Neural cell (in vitro differentiated cells): ENCODE measurements around the gene NCOA4. TPM values are rescaled to one million over a fixed set of nuclear protein-coding genes. Genes with fewer than 3 reads are reported as not detected.

Experiments
- H2AFZ ChIP-seq: fragments of 200-600, 300-800 bp; sonication (generic), shearing (Covaris generic); 2 replicates; pipeline ENCODE4 v1.6.0; 2014; ENCODE audit warnings: low read depth, mild to moderate bottlenecking, antibody characterized with exemption, low read length, moderate library complexity
- H3F3A ChIP-seq: fragments of 200-600 bp; shearing (Covaris generic); 2 replicates; pipeline ENCODE4 v1.6.1; 2016; ENCODE audit warnings: mild to moderate bottlenecking, moderate library complexity, mixed read lengths, antibody characterized with exemption, low read length; ENCODE audit not compliant: insufficient read depth, poor library complexity, severe bottlenecking
- H3K27ac ChIP-seq: fragments of 200-600, 300-800 bp; sonication (generic), shearing (Covaris generic); 2 replicates; pipeline ENCODE4 v1.5.1; 2014; ENCODE audit warnings: mild to moderate bottlenecking, low read length, moderate library complexity
- H3K27me3 ChIP-seq: fragments of 300-800, 200-600 bp; sonication (generic), shearing (Covaris generic); 2 replicates; pipeline ENCODE4 v1.6.0; 2014; ENCODE audit warnings: mild to moderate bottlenecking, low read depth, low read length, moderate library complexity; ENCODE audit not compliant: insufficient read depth
- H3K36me3 ChIP-seq: fragments of 300-800, 200-600 bp; sonication (generic), shearing (Covaris generic); 2 replicates; pipeline ENCODE4 v1.5.1; 2014; ENCODE audit warnings: mild to moderate bottlenecking, antibody characterized with exemption, low read length, moderate library complexity; ENCODE audit not compliant: insufficient read depth
- H3K4me2 ChIP-seq: fragments of 300-800, 200-600 bp; sonication (generic), shearing (Covaris generic); 2 replicates; pipeline ENCODE4 v1.6.0; 2014; ENCODE audit warnings: mild to moderate bottlenecking, low read length
- H3K4me3 ChIP-seq: fragments of 300-800, 200-600 bp; sonication (generic), shearing (Covaris generic); 2 replicates; pipeline ENCODE4 v1.5.1; 2014; ENCODE audit warnings: mild to moderate bottlenecking, low read length, moderate library complexity
- H3K79me2 ChIP-seq: fragments of 200-600 bp; shearing (Covaris generic); replicated peaks from 2 replicates; pipeline ENCODE4 v1.6.0; 2014; ENCODE audit warnings: mild to moderate bottlenecking, low read length, moderate library complexity; ENCODE audit not compliant: insufficient read depth
- H3K9ac ChIP-seq: fragments of 300-800, 200-600 bp; sonication (generic), shearing (Covaris generic); 2 replicates; pipeline ENCODE4 v1.6.1; 2016; ENCODE audit warnings: mild to moderate bottlenecking, low read length, mixed read lengths
- H3K9me2 ChIP-seq: fragments of 200-600 bp; shearing (Covaris generic); 2 replicates; pipeline ENCODE4 v1.6.1; 2016; ENCODE audit warnings: mild to moderate bottlenecking, low read length, mixed read lengths; ENCODE audit not compliant: insufficient read depth
- H3K9me3 ChIP-seq: fragments of 200-600, 300-800 bp; sonication (generic), shearing (Covaris generic); 2 replicates; pipeline ENCODE4 v1.6.1; 2016; ENCODE audit warnings: mild to moderate bottlenecking, mixed run types, low read length, moderate library complexity, mixed read lengths
- H4K20me1 ChIP-seq: fragments of 200-600 bp; shearing (Covaris generic); 2 replicates; pipeline ENCODE4 v1.6.1; 2016; ENCODE audit warnings: mild to moderate bottlenecking, mixed run types; ENCODE audit not compliant: insufficient read depth
- CTCF ChIP-seq: fragments of 450-650 bp; IDR thresholded peaks from 2 replicates; pipeline ENCODE4 v1.5.1; 2014; ENCODE audit warnings: antibody characterized with exemption, mild to moderate bottlenecking, moderate library complexity; ENCODE audit not compliant: poor library complexity, severe bottlenecking
- EP300 ChIP-seq: fragments of 450-650 bp; conservative IDR thresholded peaks from 2 replicates; pipeline ENCODE4 v1.6.1; 2014; ENCODE audit warnings: antibody characterized with exemption, mild to moderate bottlenecking, moderate library complexity; ENCODE audit not compliant: poor library complexity, severe bottlenecking
- EZH2 ChIP-seq: fragments of 200-600, 300-800 bp; shearing (Covaris generic), sonication (generic); IDR thresholded peaks from 2 replicates; pipeline ENCODE4 v1.6.1; 2014; ENCODE audit warnings: antibody characterized with exemption, low read length, borderline replicate concordance, mild to moderate bottlenecking; ENCODE audit not compliant: insufficient read depth, poor library complexity, severe bottlenecking
- MXI1 ChIP-seq: fragments of 450-650 bp; conservative IDR thresholded peaks from 2 replicates; pipeline ENCODE4 v1.6.1; 2014; ENCODE audit warnings: antibody characterized with exemption, mild to moderate bottlenecking; ENCODE audit not compliant: poor library complexity, severe bottlenecking
- POLR2AphosphoS5 ChIP-seq: IDR thresholded peaks from 2 replicates; pipeline ENCODE4 v1.6.1; 2012
- RAD21 ChIP-seq: fragments of 450-650 bp; conservative IDR thresholded peaks from 2 replicates; pipeline ENCODE4 v1.6.1; 2014; ENCODE audit warnings: antibody characterized with exemption, mild to moderate bottlenecking, moderate library complexity
- SMC3 ChIP-seq: fragments of 450-650 bp; conservative IDR thresholded peaks from 2 replicates; pipeline ENCODE4 v1.6.1; 2014; ENCODE audit warnings: antibody characterized with exemption, mild to moderate bottlenecking, moderate library complexity; ENCODE audit not compliant: poor library complexity
- TAF1 ChIP-seq: IDR thresholded peaks from 2 replicates; pipeline ENCODE4 v1.6.1; 2012; ENCODE audit warnings: low read depth
- polyA plus RNA-seq: library from polyadenylated mRNA; depleted of rRNA; stranded (reverse); fragments of >200 nt; gene quantifications from 2 replicates; pipeline ENCODE4 v1.2.3, GENCODE V29; 2014
- TF ChIP-seq, protein P1 (sequence below): IDR thresholded peaks from 2 replicates; pipeline ENCODE4 v1.6.1; 2012; ENCODE audit warnings: borderline replicate concordance

Gene NCOA4
- polyA plus RNA-seq, 1 donor from 2014 or later = 131 TPM

GRCh38 chr10:46012746-46013145 is 17.7 kb downstream of the NCOA4 start:
- H3F3A ChIP-seq = no peaks in the 10 kb centered on the region
- H4K20me1 ChIP-seq = no peaks in the 10 kb centered on the region
- no peaks in the 10 kb centered on the region for H3K9me3 ChIP-seq
- no peaks in the 10 kb centered on the region for H3K9me2 ChIP-seq
- no peak overlapping the region for H3K27ac ChIP-seq
- H3K4me3 ChIP-seq = no peak overlapping the region
- H3K4me2 ChIP-seq = no peak overlapping the region
- no peaks in the 10 kb centered on the region for H3K27me3 ChIP-seq
- peaks cover 11% of the 10 kb centered on the region for H3K36me3 ChIP-seq
- TF ChIP-seq EP300 = no peak
- no peak for TF ChIP-seq CTCF
- no peak for TF ChIP-seq SMC3
- TF ChIP-seq, protein P1, sequence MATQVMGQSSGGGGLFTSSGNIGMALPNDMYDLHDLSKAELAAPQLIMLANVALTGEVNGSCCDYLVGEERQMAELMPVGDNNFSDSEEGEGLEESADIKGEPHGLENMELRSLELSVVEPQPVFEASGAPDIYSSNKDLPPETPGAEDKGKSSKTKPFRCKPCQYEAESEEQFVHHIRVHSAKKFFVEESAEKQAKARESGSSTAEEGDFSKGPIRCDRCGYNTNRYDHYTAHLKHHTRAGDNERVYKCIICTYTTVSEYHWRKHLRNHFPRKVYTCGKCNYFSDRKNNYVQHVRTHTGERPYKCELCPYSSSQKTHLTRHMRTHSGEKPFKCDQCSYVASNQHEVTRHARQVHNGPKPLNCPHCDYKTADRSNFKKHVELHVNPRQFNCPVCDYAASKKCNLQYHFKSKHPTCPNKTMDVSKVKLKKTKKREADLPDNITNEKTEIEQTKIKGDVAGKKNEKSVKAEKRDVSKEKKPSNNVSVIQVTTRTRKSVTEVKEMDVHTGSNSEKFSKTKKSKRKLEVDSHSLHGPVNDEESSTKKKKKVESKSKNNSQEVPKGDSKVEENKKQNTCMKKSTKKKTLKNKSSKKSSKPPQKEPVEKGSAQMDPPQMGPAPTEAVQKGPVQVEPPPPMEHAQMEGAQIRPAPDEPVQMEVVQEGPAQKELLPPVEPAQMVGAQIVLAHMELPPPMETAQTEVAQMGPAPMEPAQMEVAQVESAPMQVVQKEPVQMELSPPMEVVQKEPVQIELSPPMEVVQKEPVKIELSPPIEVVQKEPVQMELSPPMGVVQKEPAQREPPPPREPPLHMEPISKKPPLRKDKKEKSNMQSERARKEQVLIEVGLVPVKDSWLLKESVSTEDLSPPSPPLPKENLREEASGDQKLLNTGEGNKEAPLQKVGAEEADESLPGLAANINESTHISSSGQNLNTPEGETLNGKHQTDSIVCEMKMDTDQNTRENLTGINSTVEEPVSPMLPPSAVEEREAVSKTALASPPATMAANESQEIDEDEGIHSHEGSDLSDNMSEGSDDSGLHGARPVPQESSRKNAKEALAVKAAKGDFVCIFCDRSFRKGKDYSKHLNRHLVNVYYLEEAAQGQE = no peak
- no peak for TF ChIP-seq EZH2
- no peak for TF ChIP-seq POLR2AphosphoS5
- TF ChIP-seq TAF1 = no peak
- TF ChIP-seq RAD21 = no peak
- no peak for TF ChIP-seq MXI1
- H3K9ac ChIP-seq = no peak overlapping the region
- no peak overlapping the region for H2AFZ ChIP-seq
- peaks cover 18% of the 10 kb centered on the region for H3K79me2 ChIP-seq

DNA sequence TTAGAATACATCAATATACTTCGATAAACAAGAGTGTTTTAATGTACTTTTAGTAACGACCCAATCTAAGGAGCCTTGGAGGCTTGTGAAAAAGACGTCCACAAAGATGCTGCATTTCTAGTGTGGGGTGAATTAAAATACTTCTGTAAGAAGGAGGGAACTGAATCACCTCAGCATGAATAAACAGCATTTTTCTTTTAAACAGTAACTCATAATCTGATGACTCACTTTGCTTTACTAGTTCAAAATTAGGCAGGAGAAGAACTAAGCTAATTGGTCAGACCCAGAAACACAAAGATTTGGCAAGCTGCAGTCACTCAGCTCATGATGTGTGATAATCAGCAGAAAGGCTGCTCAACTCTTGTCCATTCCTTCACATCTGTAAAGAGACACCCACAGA is 24.2 kb downstream of the NCOA4 start:
- no peak overlapping the region for H3K27ac ChIP-seq
- H3K79me2 ChIP-seq = no peaks in the 10 kb centered on the region
- no peaks in the 10 kb centered on the region for H4K20me1 ChIP-seq
- no peaks in the 10 kb centered on the region for H3K9me2 ChIP-seq
- H3K4me3 ChIP-seq = no peak overlapping the region
- no peaks in the 10 kb centered on the region for H3K9me3 ChIP-seq
- H3K9ac ChIP-seq = no peak overlapping the region
- peaks cover 19% of the 10 kb centered on the region for H3K36me3 ChIP-seq
- H2AFZ ChIP-seq = no peak overlapping the region
- no peak overlapping the region for H3K4me2 ChIP-seq
- H3K27me3 ChIP-seq = no peaks in the 10 kb centered on the region
- H3F3A ChIP-seq = no peaks in the 10 kb centered on the region
- TF ChIP-seq EP300 (no peak), EZH2 (no peak), MXI1 (no peak), CTCF (no peak), SMC3 (no peak), TAF1 (no peak), POLR2AphosphoS5 (no peak), RAD21 (no peak)
- TF ChIP-seq, protein P1 = no peak
